HG03378 (cell line): Measurements from ENCODE around the gene CASK.
A peak's percentile ranks its signal among the peaks of the same experiment; 100 is the strongest.

Experiments used
- ATAC-seq: cut with Tn5 transposase; IDR thresholded peaks from one replicate; pipeline ENCODE4 v1.9.1; 2021; ENCODE audit warnings: mild to moderate bottlenecking, moderate library complexity; ENCODE audit not compliant: unreplicated experiment

CASK gene, protein sequence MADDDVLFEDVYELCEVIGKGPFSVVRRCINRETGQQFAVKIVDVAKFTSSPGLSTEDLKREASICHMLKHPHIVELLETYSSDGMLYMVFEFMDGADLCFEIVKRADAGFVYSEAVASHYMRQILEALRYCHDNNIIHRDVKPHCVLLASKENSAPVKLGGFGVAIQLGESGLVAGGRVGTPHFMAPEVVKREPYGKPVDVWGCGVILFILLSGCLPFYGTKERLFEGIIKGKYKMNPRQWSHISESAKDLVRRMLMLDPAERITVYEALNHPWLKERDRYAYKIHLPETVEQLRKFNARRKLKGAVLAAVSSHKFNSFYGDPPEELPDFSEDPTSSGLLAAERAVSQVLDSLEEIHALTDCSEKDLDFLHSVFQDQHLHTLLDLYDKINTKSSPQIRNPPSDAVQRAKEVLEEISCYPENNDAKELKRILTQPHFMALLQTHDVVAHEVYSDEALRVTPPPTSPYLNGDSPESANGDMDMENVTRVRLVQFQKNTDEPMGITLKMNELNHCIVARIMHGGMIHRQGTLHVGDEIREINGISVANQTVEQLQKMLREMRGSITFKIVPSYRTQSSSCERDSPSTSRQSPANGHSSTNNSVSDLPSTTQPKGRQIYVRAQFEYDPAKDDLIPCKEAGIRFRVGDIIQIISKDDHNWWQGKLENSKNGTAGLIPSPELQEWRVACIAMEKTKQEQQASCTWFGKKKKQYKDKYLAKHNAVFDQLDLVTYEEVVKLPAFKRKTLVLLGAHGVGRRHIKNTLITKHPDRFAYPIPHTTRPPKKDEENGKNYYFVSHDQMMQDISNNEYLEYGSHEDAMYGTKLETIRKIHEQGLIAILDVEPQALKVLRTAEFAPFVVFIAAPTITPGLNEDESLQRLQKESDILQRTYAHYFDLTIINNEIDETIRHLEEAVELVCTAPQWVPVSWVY

DNA sequence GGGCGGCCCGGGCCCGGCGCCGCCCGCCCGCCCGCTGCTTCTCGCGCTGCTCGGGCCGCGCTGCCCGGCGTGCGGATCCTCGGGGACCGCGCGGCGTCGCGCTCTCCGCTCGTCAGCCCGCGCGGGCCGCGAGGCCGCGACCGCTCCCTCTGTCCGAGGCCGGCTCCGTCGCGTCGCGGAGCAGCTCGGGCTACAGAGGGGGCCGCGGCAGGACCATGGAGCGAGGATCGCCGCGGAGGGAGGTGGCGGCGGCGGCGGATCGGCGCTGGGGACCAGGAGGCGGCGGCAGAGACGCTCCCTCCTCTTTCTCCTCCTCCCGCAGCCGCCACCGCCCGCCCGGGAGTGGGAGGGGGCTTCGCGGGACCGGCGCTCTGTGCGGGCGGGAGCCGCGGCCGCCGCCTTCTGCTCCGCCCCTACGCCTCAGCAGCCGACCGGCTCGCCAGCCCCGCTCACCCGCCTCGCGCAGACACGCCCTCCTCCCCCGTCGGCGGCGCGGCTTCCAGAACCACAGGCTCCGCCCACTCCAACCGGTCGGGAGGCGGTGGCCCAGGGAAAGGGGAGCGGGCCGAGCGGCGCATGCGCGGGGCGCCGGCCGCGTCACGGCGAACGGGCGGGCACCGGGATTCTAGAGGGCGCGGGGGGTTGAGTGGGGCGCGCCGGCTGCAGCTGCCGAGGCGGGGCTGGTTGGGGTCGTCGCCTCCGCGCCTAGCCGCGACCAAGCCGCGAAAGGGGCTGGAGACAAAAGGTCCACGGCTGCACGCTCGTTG, at the start of gene CASK:
Gene CASK, minus strand, starts transcription at position 344 of the 767 bp plus-strand sequence. CDS start 566 bp downstream, outside the sequence.
- ATAC-seq = peak; percentile 60

DNA sequence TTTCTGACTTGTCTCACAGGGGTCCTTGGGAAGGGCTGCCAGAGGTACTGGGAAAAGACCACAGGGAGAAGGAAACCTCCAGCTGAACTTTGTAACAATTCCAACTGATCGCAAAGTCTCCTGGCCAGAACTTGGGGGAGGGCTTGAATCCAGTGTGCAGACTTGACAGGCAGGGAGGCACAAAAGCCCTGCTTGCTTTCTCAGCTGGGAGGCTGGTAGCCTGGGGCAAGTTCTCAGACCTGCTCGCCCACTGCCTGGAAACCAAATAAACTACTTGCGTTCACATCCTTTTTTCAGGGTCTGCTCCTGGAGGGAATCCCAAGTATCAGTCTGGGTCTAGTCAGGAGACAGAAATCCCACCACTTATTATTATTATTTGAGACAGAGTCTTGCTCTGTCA, 48.0 kb upstream of the CASK start:
- ATAC-seq = no peak

DNA sequence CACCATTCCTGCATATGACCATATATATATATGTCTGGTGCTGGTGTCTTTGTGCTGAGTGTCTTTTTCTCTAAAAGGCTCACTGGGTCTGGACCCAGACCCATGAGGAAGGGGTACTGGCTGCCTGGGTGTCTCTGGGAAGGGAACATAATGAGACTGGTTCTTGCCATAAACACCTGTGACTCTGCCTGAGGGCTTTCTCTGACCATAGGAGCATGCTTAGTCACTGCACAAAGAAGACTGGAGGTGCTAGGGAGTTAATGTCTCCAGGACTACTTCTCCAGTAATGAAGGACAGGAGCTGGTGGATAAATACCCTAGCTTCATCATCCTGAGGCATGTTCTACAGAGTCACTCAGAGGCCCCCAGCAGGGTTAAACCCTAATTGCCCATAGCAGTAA, 47.1 kb upstream of the CASK start:
- no peak for ATAC-seq

DNA sequence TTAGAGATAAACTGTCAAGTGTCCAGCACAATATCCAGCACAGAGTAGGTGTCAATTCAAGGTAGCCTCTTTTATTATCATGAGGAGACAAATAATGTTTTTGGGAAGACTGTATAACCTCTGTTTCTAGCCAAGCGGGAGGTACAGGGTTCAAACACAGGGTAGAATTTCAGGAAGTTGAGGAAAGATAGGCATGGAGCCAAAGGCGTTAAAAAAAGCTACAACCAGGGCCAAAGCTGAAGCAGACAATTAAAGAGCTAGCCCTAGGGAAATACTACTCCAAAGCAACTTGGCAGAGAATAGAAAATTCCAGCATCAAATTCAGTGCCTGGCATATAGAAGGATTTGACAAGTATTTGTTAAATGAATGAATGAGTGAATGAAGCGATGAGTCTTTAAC, 40.0 kb upstream of the CASK start:
- no peak for ATAC-seq

DNA sequence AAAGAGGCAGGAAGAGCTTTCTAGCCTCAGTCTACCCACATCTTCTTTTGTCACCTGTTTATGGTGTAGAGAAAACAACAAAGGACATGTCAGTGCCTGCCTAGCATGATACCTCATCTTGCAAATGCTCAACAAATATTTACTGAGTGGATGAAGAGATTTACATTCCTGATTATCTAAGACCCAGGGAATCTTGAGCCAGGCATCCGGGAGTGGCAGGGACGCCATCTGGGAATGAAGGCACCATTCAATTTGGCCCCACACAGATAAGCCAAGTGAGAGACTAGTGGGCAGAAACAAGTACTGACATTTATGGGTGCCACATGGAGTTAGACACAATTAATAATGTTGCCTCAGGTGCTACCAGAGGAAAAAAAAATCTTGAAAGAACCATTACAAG, 36.8 kb upstream of the CASK start:
- ATAC-seq = no peak

DNA sequence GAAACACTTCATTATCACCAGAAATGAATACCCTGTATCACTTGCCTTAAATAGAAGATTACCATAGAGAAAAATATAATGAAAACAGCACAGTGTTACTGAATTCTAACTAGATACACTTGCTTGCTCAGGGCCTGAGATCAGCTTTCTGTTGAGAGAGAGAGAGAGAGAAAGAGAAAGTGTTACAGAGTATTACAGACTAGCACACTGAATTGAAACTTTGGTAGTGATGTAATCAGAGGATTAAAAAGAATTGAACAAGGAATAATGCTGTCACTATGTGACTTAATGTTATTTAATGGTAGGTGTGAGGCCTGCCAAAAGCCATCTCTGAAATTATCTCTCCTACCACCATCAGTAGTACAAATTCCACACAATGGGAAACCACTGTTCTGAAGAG, 35.5 kb upstream of the CASK start:
- ATAC-seq = no peak

DNA sequence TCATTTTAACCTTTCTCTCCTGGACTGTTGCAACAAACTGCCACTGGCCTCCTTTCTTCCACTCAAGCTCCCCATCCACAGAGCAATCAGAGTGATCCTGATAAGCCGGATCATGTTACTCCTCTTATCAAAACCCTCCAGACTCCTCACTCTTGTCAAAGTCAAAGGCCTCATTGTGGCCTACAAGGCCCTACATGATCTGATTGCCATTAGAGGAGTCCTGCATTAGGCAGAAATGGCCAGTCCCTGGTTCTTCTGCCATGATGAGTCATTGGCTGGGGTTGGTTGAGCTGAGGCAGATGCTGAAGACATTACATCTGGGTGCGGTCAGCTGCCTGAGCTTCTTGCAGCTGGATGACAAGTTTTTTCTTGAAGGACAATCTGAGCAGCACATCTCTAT, 32.7 kb upstream of the CASK start:
- no peak for ATAC-seq

DNA sequence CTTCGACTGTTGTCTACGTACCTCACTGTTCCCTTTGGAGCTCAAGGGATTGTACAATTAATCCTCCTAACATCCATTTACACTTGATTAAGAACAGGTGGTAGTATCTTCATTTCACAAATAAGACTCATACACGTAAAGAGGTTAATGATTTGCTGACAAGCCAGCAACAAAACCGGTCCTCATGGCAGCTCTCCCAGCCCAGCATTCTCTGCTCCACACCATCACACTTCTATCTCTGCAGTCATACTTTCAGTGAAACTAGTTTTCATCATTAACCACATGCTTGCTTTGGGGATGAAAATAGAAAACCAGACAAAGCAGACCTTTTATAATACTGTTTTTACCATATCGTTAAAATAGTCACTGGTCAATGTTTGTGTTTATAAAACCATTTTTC, 28.7 kb upstream of the CASK start:
- no peak for ATAC-seq

DNA sequence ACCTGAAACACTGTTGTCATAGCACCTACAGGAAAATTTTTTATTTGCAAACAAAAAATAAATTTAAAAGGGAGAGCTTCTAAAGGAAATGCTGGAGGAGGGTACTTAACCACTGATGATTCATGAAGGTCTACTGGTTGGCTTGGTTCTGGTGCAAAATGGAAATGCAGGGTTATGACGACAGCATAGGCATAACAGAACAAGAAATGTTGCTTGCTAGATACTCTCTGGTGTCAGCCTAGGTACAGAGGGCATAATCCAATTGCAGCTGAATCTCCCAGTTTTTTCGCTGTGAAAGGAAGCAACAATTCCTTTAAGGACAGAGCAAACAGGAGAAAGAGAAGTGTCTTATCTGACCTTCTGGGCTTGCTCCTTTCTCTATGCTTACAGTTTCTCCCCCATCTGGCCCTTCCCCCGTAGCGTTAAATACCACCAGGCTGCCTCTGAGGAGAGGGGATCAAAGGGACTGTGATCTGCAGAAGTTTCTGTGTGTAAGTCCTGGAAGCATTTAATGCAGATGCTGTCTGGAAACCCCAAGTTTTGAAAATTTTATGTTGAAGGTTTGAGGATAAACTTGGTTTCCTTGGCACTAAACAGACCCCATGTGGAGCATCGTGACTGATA, 23.7 kb upstream of the CASK start:
- ATAC-seq = no peak

DNA sequence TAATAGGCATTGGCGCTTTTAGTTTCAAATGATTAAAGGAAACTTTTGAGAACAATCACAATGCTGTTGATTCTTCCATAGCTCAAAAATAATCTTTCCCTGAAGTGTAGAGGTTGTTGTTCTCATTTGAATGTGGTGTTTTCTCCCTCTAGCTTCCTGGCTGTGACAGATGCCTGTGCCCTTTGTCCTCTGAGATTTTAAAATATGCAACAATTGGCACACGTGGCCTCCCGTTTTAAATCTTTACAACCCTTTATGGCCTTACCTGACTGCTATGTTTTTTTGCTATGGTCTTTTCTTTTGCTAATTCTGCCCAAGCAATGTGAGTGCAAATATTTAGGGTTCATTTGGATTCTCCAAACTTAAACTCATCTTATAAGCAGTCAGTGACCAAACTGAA, 22.9 kb upstream of the CASK start:
- no peak for ATAC-seq

DNA sequence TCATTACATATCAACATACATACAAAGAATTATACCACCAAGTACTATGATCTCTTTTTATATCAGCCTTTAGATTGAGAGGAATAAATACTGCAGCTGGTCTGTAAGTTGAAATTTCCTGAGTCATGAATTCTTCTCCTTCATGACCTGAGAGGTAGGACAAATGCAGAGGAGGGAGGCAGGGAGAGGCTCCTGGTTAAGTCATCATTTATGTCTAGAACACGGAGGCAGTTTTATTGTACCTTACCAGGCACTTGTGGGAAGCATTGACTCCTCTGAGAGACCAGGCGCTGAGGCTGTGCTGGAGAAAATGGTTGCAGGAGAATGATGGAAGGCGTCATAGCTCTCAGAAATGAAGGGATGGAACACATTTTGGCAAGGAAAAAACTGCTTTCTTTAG, 12.5 kb upstream of the CASK start:
- no peak for ATAC-seq

DNA sequence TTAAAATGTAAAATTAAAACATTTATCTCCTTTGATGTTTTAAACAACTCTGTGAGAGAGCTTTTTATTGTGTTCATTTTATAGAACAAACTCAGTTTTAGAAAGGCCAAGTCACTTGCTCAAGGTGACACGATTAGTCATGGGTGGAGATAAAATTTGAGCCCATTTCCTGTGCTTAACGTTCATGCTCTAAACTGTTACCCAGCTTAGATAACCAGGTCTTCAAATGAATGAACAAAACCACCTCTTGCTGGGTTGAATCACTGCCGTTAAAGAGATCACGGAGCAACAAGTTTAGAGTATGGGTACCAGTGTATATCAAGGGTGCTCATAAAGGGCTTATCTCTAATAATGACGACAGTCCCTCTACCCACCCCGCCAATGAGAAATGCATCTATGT, 10.2 kb upstream of the CASK start:
- no peak for ATAC-seq

DNA sequence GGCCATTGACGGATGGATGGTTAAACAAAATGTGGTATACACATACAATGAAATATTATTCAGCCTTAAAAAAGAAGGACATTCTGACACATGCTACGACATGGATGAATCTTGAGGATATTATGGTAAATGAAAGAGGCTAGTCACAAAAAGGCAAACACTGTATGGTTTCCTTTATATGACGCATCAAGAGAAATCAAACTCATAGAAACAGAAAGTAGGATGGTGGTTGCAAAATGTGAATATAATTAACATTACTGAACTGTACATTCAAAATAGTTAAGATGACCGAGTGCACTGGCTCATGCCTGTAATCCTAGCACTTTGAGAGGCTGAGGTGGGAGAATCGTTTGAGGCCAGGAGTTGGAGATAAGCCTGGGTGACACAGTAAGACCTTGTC, 9.5 kb upstream of the CASK start:
- ATAC-seq = no peak

DNA sequence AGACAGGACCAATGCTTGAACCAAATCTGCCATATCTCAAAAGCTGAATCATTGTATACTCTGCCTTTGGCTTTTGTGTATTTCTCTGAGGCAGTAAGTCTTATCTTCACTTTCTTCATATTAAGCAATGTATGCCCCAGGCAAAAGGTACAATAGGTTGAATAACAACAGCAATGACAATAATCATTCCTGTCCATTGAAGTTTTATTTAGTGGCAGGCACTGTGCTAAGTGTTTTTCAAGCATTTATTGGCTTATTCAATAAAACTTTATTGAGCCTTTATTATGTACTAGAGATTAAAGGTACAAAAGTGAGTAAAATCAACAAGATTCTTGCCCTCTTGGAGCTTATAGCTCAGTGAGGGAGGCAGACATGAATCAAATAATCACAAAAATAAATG, 8.2 kb upstream of the CASK start:
- ATAC-seq = no peak

DNA sequence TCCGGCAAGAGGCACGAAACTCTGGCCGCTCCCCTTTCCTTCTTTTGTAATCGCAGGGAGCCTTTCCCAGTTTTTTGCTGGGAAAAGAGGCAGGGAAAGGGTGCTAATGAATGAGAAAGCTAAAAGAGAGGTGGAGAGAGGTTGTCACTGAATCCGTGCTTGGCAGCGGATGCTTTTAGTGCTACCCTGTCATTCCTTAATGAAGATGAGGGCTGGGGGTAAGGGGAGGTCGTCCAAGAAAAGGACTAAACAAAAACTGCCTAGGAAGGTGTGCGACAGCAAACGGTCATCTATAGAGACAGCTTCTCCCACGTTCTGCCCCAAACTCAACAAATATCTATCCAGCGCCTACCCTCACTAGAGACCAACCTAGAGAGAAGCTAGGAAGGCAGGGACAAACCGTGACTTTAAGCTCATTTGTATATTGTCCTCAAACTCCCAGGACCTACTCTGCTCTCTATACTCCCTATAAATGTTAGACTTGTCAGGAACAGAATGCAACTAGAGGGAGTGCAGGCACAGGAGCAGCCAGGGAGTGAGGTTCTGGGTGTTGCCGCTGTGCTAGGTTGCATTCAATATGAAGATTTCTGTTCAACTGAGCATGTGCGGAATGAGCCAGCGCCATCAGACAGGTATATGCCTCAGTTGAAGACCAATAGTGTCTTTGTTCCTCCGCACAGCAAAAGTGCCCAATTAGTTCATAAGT, 777 bp upstream of the CASK start:
- ATAC-seq = peak; percentile 39

DNA sequence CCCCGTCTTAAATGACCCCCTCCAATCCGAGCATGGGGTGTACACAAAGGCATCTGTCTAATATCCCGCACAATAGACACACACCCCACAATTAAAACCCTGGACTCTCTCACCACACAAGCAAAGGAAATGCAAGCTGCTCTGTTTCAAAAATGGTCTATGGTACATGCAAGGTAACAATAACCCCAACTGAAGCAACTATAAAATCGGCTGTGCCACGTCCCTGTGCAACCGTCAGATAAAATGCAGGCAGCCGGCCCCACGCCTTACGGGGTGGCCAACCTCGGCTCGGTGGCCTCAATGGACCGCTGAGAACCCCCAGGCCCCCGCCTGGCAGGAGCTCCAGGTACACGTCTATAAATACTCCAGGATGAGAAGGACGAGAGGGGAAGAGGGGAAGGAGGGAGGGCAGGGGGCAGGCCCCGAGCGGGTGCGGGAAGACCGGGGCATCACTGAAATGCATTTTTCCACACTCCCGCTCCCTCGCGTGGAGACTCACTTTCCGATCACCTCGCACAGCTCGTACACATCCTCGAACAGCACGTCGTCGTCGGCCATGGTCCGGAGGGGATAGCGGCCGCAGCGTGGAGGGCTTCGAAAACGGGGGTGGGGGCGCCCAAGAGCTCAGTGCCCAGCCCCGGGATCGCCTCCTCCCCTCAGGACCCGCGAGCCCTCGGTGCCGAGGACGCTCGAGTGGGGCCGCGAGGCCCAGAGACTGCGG, 763 bp downstream of the CASK start:
- ATAC-seq = no peak

DNA sequence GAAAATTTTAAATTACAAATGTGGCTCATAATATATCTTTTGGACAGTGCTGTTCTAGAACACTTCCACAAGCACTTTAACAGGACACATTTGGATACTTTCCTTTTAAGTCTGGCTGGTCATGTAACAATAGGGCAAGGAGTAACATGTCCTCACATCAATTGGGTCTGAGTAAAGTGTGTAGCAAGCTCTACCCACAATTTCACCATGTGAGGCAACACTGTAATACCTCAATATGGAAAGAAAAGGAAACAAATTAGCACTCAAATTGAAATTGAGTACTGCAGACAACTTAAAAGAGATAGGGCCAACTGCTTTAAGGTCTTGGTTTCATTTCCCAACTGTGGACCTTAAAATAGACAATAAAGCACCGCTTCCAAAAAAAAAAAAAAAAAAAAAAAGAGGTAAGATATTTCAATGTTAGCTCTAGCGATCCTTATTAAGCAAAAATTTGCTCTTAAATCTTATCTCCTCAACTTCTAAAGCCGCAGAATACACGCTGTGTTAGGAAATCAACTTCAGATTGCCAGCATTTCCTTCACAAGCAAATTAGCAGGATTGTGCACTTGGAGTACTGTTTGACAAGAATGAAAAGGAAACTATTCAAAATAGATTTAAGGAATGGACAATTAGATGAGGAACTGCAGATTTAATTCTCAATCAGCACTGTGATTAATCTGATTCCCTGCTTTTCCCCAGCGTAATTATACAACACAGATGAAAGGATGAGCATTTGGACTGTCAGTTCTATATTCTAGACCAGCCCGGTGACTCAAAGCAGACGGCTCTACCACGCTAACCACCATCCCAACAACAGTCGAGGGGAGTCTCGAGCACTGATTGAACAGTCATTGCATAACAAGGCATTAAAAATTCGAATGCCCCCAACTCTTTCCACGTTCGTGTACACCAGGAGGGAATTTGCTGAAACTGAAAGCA, 1.6 kb downstream of the CASK start:
- ATAC-seq = no peak

DNA sequence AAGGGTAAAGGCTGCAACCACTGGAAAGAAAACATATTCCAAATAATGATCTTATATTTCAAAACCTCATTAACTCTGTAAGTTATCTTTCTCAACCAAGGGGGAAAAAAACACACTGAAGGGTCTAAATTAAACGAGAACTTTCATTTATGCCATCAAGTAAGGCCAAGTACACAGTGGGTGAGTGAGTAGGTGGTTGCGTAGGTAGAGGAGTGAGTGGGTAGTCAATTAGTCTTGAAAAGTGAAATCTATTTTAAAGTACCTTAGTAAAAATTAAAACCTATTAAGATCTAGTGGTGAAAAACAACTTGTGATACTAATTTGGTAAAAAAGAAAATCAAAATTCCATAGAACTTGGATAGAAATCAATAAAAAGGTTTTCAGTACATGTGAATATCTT, 3.5 kb downstream of the CASK start:
- no peak for ATAC-seq

DNA sequence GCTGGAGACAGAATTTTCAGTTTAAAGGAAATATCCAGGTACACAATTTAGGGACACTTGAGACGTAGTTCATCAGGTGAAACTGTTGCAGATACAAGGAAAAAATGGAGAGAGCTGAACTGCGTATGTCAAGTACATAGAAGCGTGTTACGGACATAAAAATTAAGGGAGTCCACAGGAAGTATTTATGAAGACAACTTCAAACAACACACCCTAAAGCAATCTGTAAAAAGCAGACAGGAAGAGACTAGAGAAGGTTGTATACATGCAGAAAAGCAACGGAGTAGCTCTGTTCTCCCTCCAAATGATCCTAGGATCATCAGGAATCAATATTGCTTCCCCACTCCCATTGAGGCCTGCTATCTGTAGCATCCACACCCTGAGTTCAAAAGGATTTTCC, 5.8 kb downstream of the CASK start:
- no peak for ATAC-seq
